Nephron (organoid): Measurements from ENCODE around the gene NCOA7.

Experiments used
- H3K27ac Mint-ChIP-seq, 3 experiments: 2 replicates each; pipeline ENCODE4 v1.8.0; 2020; ENCODE audit warnings: mixed read lengths in 3 of 3, mild to moderate bottlenecking in 2 of 3, moderate library complexity in 1 of 3
- H3K27me3 Mint-ChIP-seq: 2 replicates; pipeline ENCODE4 v1.8.0; 2021; ENCODE audit warnings: low read depth, mild to moderate bottlenecking, moderate library complexity, mixed read lengths
- H3K36me3 Mint-ChIP-seq: 2 replicates; pipeline ENCODE4 v1.8.0; 2020; ENCODE audit warnings: low read depth, mixed read lengths
- H3K4me1 Mint-ChIP-seq: 2 replicates; pipeline ENCODE4 v1.8.0; 2020; ENCODE audit warnings: mixed read lengths
- H3K4me3 Mint-ChIP-seq, 3 experiments: 2 replicates each; pipeline ENCODE4 v1.8.0; 2020; ENCODE audit warnings: mild to moderate bottlenecking in 3 of 3, mixed read lengths in 3 of 3, moderate library complexity in 2 of 3
- H3K9me3 Mint-ChIP-seq: 2 replicates; pipeline ENCODE4 v1.8.0; 2020; ENCODE audit warnings: mixed read lengths
- TF ChIP-seq, protein P1 (sequence below), 3 experiments: fragments of 200-600 bp; sonication (generic); IDR thresholded peaks; one replicate each; pipeline ENCODE4 v1.5.0; 2021; ENCODE audit warnings: antibody characterized with exemption in 3 of 3; ENCODE audit not compliant: unreplicated experiment in 3 of 3

NCOA7 gene

DNA sequence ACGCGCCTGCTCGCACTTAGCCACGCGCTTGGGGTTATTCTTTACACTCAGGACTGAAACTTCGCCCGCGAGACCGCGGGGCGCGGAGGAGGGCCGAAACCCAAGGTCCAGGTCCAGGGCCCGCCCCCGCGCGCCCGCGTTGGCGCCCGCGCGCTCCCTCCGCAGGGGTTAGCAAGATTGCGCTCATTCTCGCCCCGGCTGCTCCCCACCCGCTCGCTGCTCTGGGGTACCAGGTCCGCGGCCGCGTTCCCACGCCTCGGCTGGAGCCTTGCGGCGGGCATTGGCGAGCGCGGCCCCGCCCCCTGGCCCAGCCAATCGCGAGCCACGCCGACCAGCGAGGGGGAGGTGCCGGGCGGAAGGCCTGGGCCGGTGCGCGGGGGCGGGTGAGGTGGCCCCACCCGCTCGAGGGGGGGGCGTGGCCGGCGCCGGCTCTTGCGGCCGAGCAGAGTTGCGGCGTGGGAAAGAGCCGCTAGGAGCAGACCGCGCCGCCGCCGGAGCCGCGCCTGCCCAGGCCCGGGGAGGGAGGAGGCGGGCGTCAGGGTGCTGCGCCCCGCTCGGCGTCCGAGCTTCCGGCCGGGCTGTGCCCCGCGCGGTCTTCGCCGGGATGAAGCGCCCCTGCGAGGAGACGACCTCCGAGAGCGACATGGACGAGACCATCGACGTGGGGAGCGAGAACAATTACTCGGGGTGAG is 41.4 kb upstream of the NCOA7 start, which contains the start of gene HEY2:
HEY2 (plus strand) TSS at position 460 of the 692 bp plus-strand sequence; CDS start at position 605, 145 bp downstream.
- TF ChIP-seq, protein P1, sequence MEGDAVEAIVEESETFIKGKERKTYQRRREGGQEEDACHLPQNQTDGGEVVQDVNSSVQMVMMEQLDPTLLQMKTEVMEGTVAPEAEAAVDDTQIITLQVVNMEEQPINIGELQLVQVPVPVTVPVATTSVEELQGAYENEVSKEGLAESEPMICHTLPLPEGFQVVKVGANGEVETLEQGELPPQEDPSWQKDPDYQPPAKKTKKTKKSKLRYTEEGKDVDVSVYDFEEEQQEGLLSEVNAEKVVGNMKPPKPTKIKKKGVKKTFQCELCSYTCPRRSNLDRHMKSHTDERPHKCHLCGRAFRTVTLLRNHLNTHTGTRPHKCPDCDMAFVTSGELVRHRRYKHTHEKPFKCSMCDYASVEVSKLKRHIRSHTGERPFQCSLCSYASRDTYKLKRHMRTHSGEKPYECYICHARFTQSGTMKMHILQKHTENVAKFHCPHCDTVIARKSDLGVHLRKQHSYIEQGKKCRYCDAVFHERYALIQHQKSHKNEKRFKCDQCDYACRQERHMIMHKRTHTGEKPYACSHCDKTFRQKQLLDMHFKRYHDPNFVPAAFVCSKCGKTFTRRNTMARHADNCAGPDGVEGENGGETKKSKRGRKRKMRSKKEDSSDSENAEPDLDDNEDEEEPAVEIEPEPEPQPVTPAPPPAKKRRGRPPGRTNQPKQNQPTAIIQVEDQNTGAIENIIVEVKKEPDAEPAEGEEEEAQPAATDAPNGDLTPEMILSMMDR (IDR thresholded peaks at IDR 0.05; ENCODE audit: unreplicated experiment in 3 of 3), result no peak
- H3K36me3 Mint-ChIP-seq, result no peaks in the 10 kb centered on the region
- peak within 1 kb of the TSS; percentile 92 to 98 (median 94) for H3K4me3 Mint-ChIP-seq
- H3K27ac Mint-ChIP-seq, result peak within 1 kb of the TSS; percentile 45 to 85 (median 56)
- peaks cover 31% of the 10 kb centered on the region for H3K4me1 Mint-ChIP-seq
- H3K9me3 Mint-ChIP-seq, result no peaks in the 10 kb centered on the region
- peaks cover 77% of the 10 kb centered on the region for H3K27me3 Mint-ChIP-seq

GRCh38 chr6:125749865-125750691 is 40.7 kb upstream of the NCOA7 start:
- TF ChIP-seq, protein P1 (IDR thresholded peaks at IDR 0.05; ENCODE audit: unreplicated experiment in 3 of 3), result no peak
- H3K27ac Mint-ChIP-seq, result peak overlapping the region; percentile 7 to 68 (median 32)
- peaks cover 31% of the 10 kb centered on the region for H3K4me1 Mint-ChIP-seq
- H3K4me3 Mint-ChIP-seq, result peak overlapping the region; percentile 92 to 98 (median 94)
- H3K36me3 Mint-ChIP-seq, result peaks cover 5% of the 10 kb centered on the region
- no peaks in the 10 kb centered on the region for H3K9me3 Mint-ChIP-seq
- H3K27me3 Mint-ChIP-seq, result peaks cover 72% of the 10 kb centered on the region

DNA sequence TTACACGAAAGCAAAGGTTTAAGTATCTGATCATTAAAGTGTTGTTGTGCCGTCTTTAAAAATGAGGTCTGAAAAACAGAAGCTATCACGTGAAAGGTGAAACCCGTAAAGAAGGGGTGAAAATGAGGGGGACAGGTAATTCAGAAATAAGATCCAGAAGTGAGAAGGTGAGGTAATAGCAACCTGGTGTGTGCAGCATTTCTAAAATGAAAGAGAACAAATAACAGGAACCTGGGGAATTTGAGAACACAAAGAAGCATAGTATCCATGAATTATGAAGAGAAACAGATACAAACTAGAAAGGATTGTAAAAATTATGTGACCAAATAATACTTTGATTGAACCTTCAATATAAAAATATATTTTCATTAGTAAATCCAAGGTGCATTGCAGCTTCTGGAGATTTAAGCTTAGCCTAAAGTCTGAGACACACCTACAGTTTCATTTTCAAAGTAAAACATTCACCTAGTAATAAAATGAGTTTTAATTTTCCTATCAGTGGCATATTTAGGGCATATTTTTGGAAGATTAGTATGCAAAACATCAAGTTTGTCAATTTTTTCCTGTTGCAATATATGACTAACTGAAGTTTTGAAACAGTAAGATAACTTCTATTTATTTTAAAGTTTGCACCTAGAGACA is 39.9 kb upstream of the NCOA7 start:
- H3K4me1 Mint-ChIP-seq, result peaks cover 29% of the 10 kb centered on the region
- H3K4me3 Mint-ChIP-seq, result peak overlapping the region; percentile 92 to 98 (median 94)
- peaks cover 65% of the 10 kb centered on the region for H3K27me3 Mint-ChIP-seq
- TF ChIP-seq, protein P1 (IDR thresholded peaks at IDR 0.05; ENCODE audit: unreplicated experiment in 3 of 3), result no peak
- no peak overlapping the region for H3K27ac Mint-ChIP-seq
- H3K9me3 Mint-ChIP-seq, result no peaks in the 10 kb centered on the region
- peaks cover 5% of the 10 kb centered on the region for H3K36me3 Mint-ChIP-seq

DNA sequence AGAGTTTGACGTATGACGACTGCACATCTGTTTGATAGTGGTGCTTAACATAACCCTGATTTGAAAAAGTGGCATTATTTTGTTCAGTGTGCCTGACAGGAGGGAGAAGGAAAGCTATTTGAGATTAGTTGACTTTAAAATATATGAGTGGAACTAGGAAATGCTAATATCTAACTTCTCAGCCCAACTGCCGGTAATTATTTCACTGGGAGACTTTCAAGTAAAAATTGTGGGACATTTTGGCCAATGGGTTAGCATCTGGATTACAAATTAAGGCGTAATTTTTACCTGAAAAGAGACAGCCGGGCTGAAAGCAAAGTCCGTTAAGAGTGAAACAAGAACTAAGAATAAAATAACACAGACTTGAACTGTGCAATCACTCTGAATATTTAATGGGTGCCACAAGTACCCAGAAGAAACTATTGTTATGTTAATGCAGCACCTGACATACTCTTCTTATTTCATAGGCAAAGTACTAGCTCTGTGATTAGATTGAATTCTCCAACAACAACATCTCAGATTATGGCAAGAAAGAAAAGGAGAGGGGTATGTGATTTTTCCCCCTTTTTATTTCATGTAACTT is 39.3 kb upstream of the NCOA7 start:
- TF ChIP-seq, protein P1 (IDR thresholded peaks at IDR 0.05; ENCODE audit: unreplicated experiment in 3 of 3), result no peak
- Mint-ChIP-seq H3K27me3 (peaks cover 59% of the 10 kb centered on the region), H3K9me3 (no peaks in the 10 kb centered on the region), H3K4me1 (peaks cover 23% of the 10 kb centered on the region), H3K4me3 (peak overlapping the region; percentile 24 to 71 (median 66)), H3K27ac (no peak overlapping the region), H3K36me3 (peaks cover 5% of the 10 kb centered on the region)

GRCh38 chr6:125752773-125753172 is 38.0 kb upstream of the NCOA7 start:
- Mint-ChIP-seq H3K9me3 (no peaks in the 10 kb centered on the region), H3K4me1 (peaks cover 16% of the 10 kb centered on the region), H3K27me3 (peaks cover 45% of the 10 kb centered on the region), H3K36me3 (peaks cover 5% of the 10 kb centered on the region), H3K4me3 (peak overlapping the region; percentile 40 to 46 (median 41)), H3K27ac (no peak overlapping the region)
- TF ChIP-seq, protein P1 (IDR thresholded peaks at IDR 0.05; ENCODE audit: unreplicated experiment in 3 of 3), result no peak
